ENCODE data around the gene SYT13.

Gene SYT13

GRCh38 chr11:45210846-45211245, 75.3 kb downstream of the SYT13 start:
- DNase-seq (ENCODE audit: insufficient read length, low spot score) (no peak), FAIRE-seq (no peak)
- TF ChIP-seq POLR2AphosphoS5 (IDR thresholded peaks at IDR 0.05; ENCODE audit: low read depth, low read length) = no peak
- TF ChIP-seq POU2F2 (IDR thresholded peaks at IDR 0.05; ENCODE audit: low read depth, low read length) = no peak
- no peak for TF ChIP-seq TAF1 (IDR thresholded peaks at IDR 0.05; ENCODE audit: low read depth, low read length)
- TF ChIP-seq POLR2A (IDR thresholded peaks at IDR 0.05; ENCODE audit: low read depth, low read length) = no peak
- TF ChIP-seq PAX5 (IDR thresholded peaks at IDR 0.05; ENCODE audit: insufficient read depth, low read length, severe bottlenecking) = no peak
- no peak for TF ChIP-seq SPI1 (IDR thresholded peaks at IDR 0.05; ENCODE audit: low read depth, low read length)

- DNase-seq (ENCODE audit: insufficient read length, low spot score) (no peak), FAIRE-seq (no peak)
- TF ChIP-seq POLR2AphosphoS5 (IDR thresholded peaks at IDR 0.05; ENCODE audit: low read depth, low read length) = no peak
- no peak for TF ChIP-seq TAF1 (IDR thresholded peaks at IDR 0.05; ENCODE audit: low read depth, low read length)
- no peak for TF ChIP-seq POLR2A (IDR thresholded peaks at IDR 0.05; ENCODE audit: low read depth, low read length)
- no peak for TF ChIP-seq POU2F2 (IDR thresholded peaks at IDR 0.05; ENCODE audit: low read depth, low read length)
- no peak for TF ChIP-seq SPI1 (IDR thresholded peaks at IDR 0.05; ENCODE audit: low read depth, low read length)
- no peak for TF ChIP-seq PAX5 (IDR thresholded peaks at IDR 0.05; ENCODE audit: insufficient read depth, low read length, severe bottlenecking)
Measured at GRCh38 chr11:45209891-45210699, 76.0 kb downstream of the SYT13 start.

GRCh38 chr11:45209000-45209879, 76.9 kb downstream of the SYT13 start:
- FAIRE-seq (no peak), DNase-seq (ENCODE audit: insufficient read length, low spot score) (no peak)
- TF ChIP-seq POU2F2 (IDR thresholded peaks at IDR 0.05; ENCODE audit: low read depth, low read length) = no peak
- no peak for TF ChIP-seq POLR2A (IDR thresholded peaks at IDR 0.05; ENCODE audit: low read depth, low read length)
- TF ChIP-seq PAX5 (IDR thresholded peaks at IDR 0.05; ENCODE audit: insufficient read depth, low read length, severe bottlenecking) = no peak
- no peak for TF ChIP-seq POLR2AphosphoS5 (IDR thresholded peaks at IDR 0.05; ENCODE audit: low read depth, low read length)
- no peak for TF ChIP-seq SPI1 (IDR thresholded peaks at IDR 0.05; ENCODE audit: low read depth, low read length)
- TF ChIP-seq TAF1 (IDR thresholded peaks at IDR 0.05; ENCODE audit: low read depth, low read length) = no peak

GRCh38 chr11:45208135-45208534, 78.0 kb downstream of the SYT13 start:
- DNase-seq (ENCODE audit: insufficient read length, low spot score) (no peak), FAIRE-seq (no peak)
- TF ChIP-seq POU2F2 (IDR thresholded peaks at IDR 0.05; ENCODE audit: low read depth, low read length) (no peak), SPI1 (IDR thresholded peaks at IDR 0.05; ENCODE audit: low read depth, low read length) (no peak), TAF1 (IDR thresholded peaks at IDR 0.05; ENCODE audit: low read depth, low read length) (no peak), POLR2A (IDR thresholded peaks at IDR 0.05; ENCODE audit: low read depth, low read length) (no peak), PAX5 (IDR thresholded peaks at IDR 0.05; ENCODE audit: insufficient read depth, low read length, severe bottlenecking) (no peak), POLR2AphosphoS5 (IDR thresholded peaks at IDR 0.05; ENCODE audit: low read depth, low read length) (no peak)

- FAIRE-seq = no peak
- DNase-seq (ENCODE audit: insufficient read length, low spot score) = no peak
- TF ChIP-seq PAX5 (IDR thresholded peaks at IDR 0.05; ENCODE audit: insufficient read depth, low read length, severe bottlenecking) = no peak
- TF ChIP-seq TAF1 (IDR thresholded peaks at IDR 0.05; ENCODE audit: low read depth, low read length) = no peak
- TF ChIP-seq POLR2A (IDR thresholded peaks at IDR 0.05; ENCODE audit: low read depth, low read length) = no peak
- TF ChIP-seq POU2F2 (IDR thresholded peaks at IDR 0.05; ENCODE audit: low read depth, low read length) = no peak
- TF ChIP-seq POLR2AphosphoS5 (IDR thresholded peaks at IDR 0.05; ENCODE audit: low read depth, low read length) = no peak
- no peak for TF ChIP-seq SPI1 (IDR thresholded peaks at IDR 0.05; ENCODE audit: low read depth, low read length)
Measured at GRCh38 chr11:45205978-45206377, 80.2 kb downstream of the SYT13 start.

GRCh38 chr11:45204761-45205160, 81.4 kb downstream of the SYT13 start:
- FAIRE-seq = no peak
- TF ChIP-seq POU2F2 (IDR thresholded peaks at IDR 0.05; ENCODE audit: low read depth, low read length) (no peak), POLR2A (IDR thresholded peaks at IDR 0.05; ENCODE audit: low read depth, low read length) (no peak), SPI1 (IDR thresholded peaks at IDR 0.05; ENCODE audit: low read depth, low read length) (no peak), TAF1 (IDR thresholded peaks at IDR 0.05; ENCODE audit: low read depth, low read length) (no peak), POLR2AphosphoS5 (IDR thresholded peaks at IDR 0.05; ENCODE audit: low read depth, low read length) (no peak), PAX5 (IDR thresholded peaks at IDR 0.05; ENCODE audit: insufficient read depth, low read length, severe bottlenecking) (no peak)
- no peak for DNase-seq (ENCODE audit: insufficient read length, low spot score)

- no peak for TF ChIP-seq POLR2AphosphoS5 (IDR thresholded peaks at IDR 0.05; ENCODE audit: low read depth, low read length)
- TF ChIP-seq SPI1 (IDR thresholded peaks at IDR 0.05; ENCODE audit: low read depth, low read length) = no peak
- no peak for TF ChIP-seq PAX5 (IDR thresholded peaks at IDR 0.05; ENCODE audit: insufficient read depth, low read length, severe bottlenecking)
- TF ChIP-seq POLR2A (IDR thresholded peaks at IDR 0.05; ENCODE audit: low read depth, low read length) = no peak
- TF ChIP-seq TAF1 (IDR thresholded peaks at IDR 0.05; ENCODE audit: low read depth, low read length) = no peak
- TF ChIP-seq POU2F2 (IDR thresholded peaks at IDR 0.05; ENCODE audit: low read depth, low read length) = no peak
- FAIRE-seq = no peak
- no peak for DNase-seq (ENCODE audit: insufficient read length, low spot score)
Measured at GRCh38 chr11:45193695-45194094, 92.4 kb downstream of the SYT13 start.

Measured in GM12891 (cell line).